AG04450 (cell line): ENCODE results near the gene PIGO. TPM values are rescaled to one million over a fixed set of nuclear protein-coding genes. Genes with fewer than 3 reads are reported as not detected.

Experiments used
- CTCF ChIA-PET: fragments of 300-600, 350-600 bp; formaldehyde crosslinking; extraction: SDS; loops from one replicate; lab custom pipeline; 2022; ENCODE audit warnings: antibody characterized with exemption, inconsistent platforms; lab: Charles Lee
- POLR2A ChIA-PET: fragments of 350-600 bp; formaldehyde crosslinking; extraction: SDS; loops from one replicate; lab custom pipeline; 2021; ENCODE audit warnings: antibody characterized with exemption, inconsistent platforms; lab: Yijun Ruan, JAX
- DNase-seq: peaks from one replicate; pipeline ENCODE4 v3.0.0-alpha.2; 2011; ENCODE audit warnings: low read depth, low spot score
- H3K27ac ChIP-seq: one replicate; pipeline ENCODE4 v1.5.1; 2012; ENCODE audit warnings: low read depth, low read length, control low read depth
- H3K27me3 ChIP-seq: one replicate; pipeline ENCODE4 v1.6.0; 2012; ENCODE audit warnings: low read length; ENCODE audit not compliant: control insufficient read depth, insufficient read depth
- H3K4me3 ChIP-seq: 2 replicates; pipeline ENCODE4 v1.5.1; 2011; ENCODE audit warnings: mild to moderate bottlenecking, low read depth, low read length, control low read depth
- H3K9me3 ChIP-seq: 2 replicates; pipeline ENCODE4 v1.5.1; 2012; ENCODE audit warnings: low read length; ENCODE audit not compliant: control insufficient read depth, insufficient read depth
- CTCF ChIP-seq: IDR thresholded peaks from 2 replicates; pipeline ENCODE4 v1.5.1; 2011; ENCODE audit warnings: low read depth, low read length, control low read depth, inconsistent platforms
- polyA plus RNA-seq: library from polyadenylated mRNA; depleted of rRNA; stranded (reverse); fragments of >200 nt; gene quantifications from 2 replicates; pipeline ENCODE4 v1.2.3, GENCODE V29; 2011

The PIGO gene
- polyA plus RNA-seq, 1 experiment, result 14.3 TPM

- TF ChIP-seq CTCF, result no peak
- H3K27ac ChIP-seq, result peak within 1 kb of the TSS; percentile 55
- DNase-seq, result peak; percentile 90
- ChIA-PET POLR2A (interaction anchor here (0.9 to 2.3 kb wide), 5 partner anchors 8 to 31 kb away, joined by 3 to 12 read pairs (median 9); partner anchors contain the start of genes ATOSB, FANCG and VCP), CTCF (interaction anchor here (0.7 to 1.5 kb wide), 5 partner anchors 11 to 375 kb away, joined by 3 read pairs; no protein-coding TSS in a partner anchor)
- H3K9me3 ChIP-seq, result no peaks in the 10 kb centered on the region; the same call in 1 of the 2 replicates
- H3K27me3 ChIP-seq, result no peaks in the 10 kb centered on the region
- peak within 1 kb of the TSS; percentile 82 for H3K4me3 ChIP-seq
Observed at GRCh38 chr9:35102769-35103659, 6.6 kb upstream of the PIGO start, which contains the start of gene STOML2. Gene STOML2, minus strand, starts transcription at chr9:35103131. Its CDS starts 37 bp downstream, at chr9:35103094.

GRCh38 chr9:35102465-35102768 is 6.0 kb upstream of the PIGO start:
- DNase-seq, result no peak
- ChIA-PET POLR2A (interaction anchor here (1.3 to 2.3 kb wide), 3 partner anchors 9 to 30 kb away, joined by 6 to 12 read pairs (median 11); partner anchors contain the start of gene VCP), CTCF (interaction anchor here (0.6 to 1.5 kb wide), 4 partner anchors 22 to 203 kb away, joined by 3 read pairs; no protein-coding TSS in a partner anchor)
- Histone ChIP-seq H3K4me3 (peak overlapping the region; percentile 82), H3K27ac (peak overlapping the region; percentile 48), H3K9me3 (no peaks in the 10 kb centered on the region; the same call in 1 of the 2 replicates), H3K27me3 (no peaks in the 10 kb centered on the region)
- no peak for TF ChIP-seq CTCF

- ChIA-PET POLR2A (interaction anchor here (0.7 kb wide), 1 partner anchor 603 kb away, joined by 3 read pairs; no protein-coding TSS in a partner anchor), CTCF (interaction anchor here (1.8 to 4.2 kb wide), 3 partner anchors 113 to 199 kb away, joined by 7 to 115 read pairs (median 9); no protein-coding TSS in a partner anchor)
- no peak for DNase-seq
- H3K27me3 ChIP-seq, result no peaks in the 10 kb centered on the region
- no peak overlapping the region for H3K4me3 ChIP-seq
- no peak for TF ChIP-seq CTCF
- H3K9me3 ChIP-seq, result no peaks in the 10 kb centered on the region; the same call in 1 of the 2 replicates
- no peak overlapping the region for H3K27ac ChIP-seq
Observed at GRCh38 chr9:35097573-35097972, 1.2 kb upstream of the PIGO start.

GRCh38 chr9:35091536-35091935 is 4.9 kb downstream of the PIGO start:
- ChIA-PET POLR2A (no interaction called here), CTCF (interaction anchor here (3.5 kb wide), 1 partner anchor 192 kb away, joined by 21 read pairs; no protein-coding TSS in a partner anchor)
- DNase-seq, result no peak
- Histone ChIP-seq H3K27ac (no peak overlapping the region), H3K27me3 (no peaks in the 10 kb centered on the region), H3K4me3 (no peak overlapping the region), H3K9me3 (no peaks in the 10 kb centered on the region; the same call in 1 of the 2 replicates)
- no peak for TF ChIP-seq CTCF
